Posterior cingulate gyrus (tissue), 11 donors: ENCODE results near the gene C3orf20.
A peak's percentile ranks its signal among the peaks of the same experiment; 100 is the strongest.
"Not testable (repeated sequence)": the region's sequence is repeated elsewhere in the genome, so short reads cannot be mapped to it uniquely, and the experiment has no call there.

Experiments
- DNase-seq, 10 donors: peaks; one replicate each; pipeline versions ENCODE4 v3.0.0 to v3.0.0-alpha.2; 2020 to 2021; ENCODE audit warnings: mixed read lengths in 3 of 10
- intact Hi-C: fragments of 100-400 bp; cut with DNase I; formaldehyde crosslinking; loops from one replicate; pipeline ENCODE4 v1.15.1; 2023

Gene C3orf20

GRCh38 chr3:14647976-14648955, 26.7 kb upstream of the C3orf20 start:
- no peak for DNase-seq
- intact Hi-C loops: no loop called here

GRCh38 chr3:14649466-14649865, 25.5 kb upstream of the C3orf20 start:
- intact Hi-C loops: no loop called here
- no peak for DNase-seq

GRCh38 chr3:14650193-14650592, 24.7 kb upstream of the C3orf20 start:
- intact Hi-C loops: loop anchor here (5.0 kb wide), 1 partner anchor 447 kb away; the partner anchor contains the start of gene RBSN
- DNase-seq: no peak

- DNase-seq: peak; percentile 86 to 99 (median 93)
- intact Hi-C loops: loop anchor here (5.0 kb wide), 1 partner anchor 446 kb away; the partner anchor contains the start of gene RBSN
Observed at GRCh38 chr3:14651440-14652251, 23.3 kb upstream of the C3orf20 start, which contains the start of gene CCDC174. Gene CCDC174 (plus strand): TSS chr3:14651762. CDS start chr3:14651837, 75 bp downstream.

- intact Hi-C loops: loop anchor here (5.0 kb wide), 1 partner anchor 445 kb away; the partner anchor contains the start of gene RBSN
- not testable (repeated sequence) for DNase-seq
Observed at GRCh38 chr3:14652360-14652907, 22.5 kb upstream of the C3orf20 start.

GRCh38 chr3:14657579-14657978, 17.4 kb upstream of the C3orf20 start:
- no peak for DNase-seq
- intact Hi-C loops: no loop called here

- intact Hi-C loops: no loop called here
- no peak for DNase-seq
Observed at GRCh38 chr3:14658978-14659377, 16.0 kb upstream of the C3orf20 start.

- intact Hi-C loops: no loop called here
- no peak for DNase-seq
Observed at GRCh38 chr3:14660942-14661341, 14.0 kb upstream of the C3orf20 start.

GRCh38 chr3:14663396-14664135, 11.4 kb upstream of the C3orf20 start:
- intact Hi-C loops: no loop called here
- no peak for DNase-seq

- DNase-seq: no peak
- intact Hi-C loops: no loop called here
Observed at GRCh38 chr3:14664170-14664569, 10.8 kb upstream of the C3orf20 start.

GRCh38 chr3:14672588-14672987, 2.4 kb upstream of the C3orf20 start:
- DNase-seq: no peak
- intact Hi-C loops: no loop called here

GRCh38 chr3:14676881-14677280, 1.9 kb downstream of the C3orf20 start:
- no peak for DNase-seq
- intact Hi-C loops: no loop called here

GRCh38 chr3:14678015-14678503, 3.1 kb downstream of the C3orf20 start:
- intact Hi-C loops: no loop called here

GRCh38 chr3:14680115-14680514, 5.2 kb downstream of the C3orf20 start:
- intact Hi-C loops: no loop called here
- DNase-seq: no peak

More at GRCh38 chr3:14678015-14678503, 3.1 kb downstream of the C3orf20 start:
- DNase-seq: no peak

GRCh38 chr3:14680716-14681115, 5.8 kb downstream of the C3orf20 start:
- intact Hi-C loops: no loop called here
- DNase-seq: peak in 1 of 10 donors; percentile 30

- intact Hi-C loops: no loop called here
- no peak for DNase-seq
Observed at GRCh38 chr3:14684447-14684846, 9.5 kb downstream of the C3orf20 start.

GRCh38 chr3:14685179-14685578, 10.2 kb downstream of the C3orf20 start:
- no peak for DNase-seq
- intact Hi-C loops: no loop called here

- intact Hi-C loops: no loop called here
- no peak for DNase-seq
Observed at GRCh38 chr3:14687360-14687759, 12.4 kb downstream of the C3orf20 start.

- no peak for DNase-seq
- intact Hi-C loops: no loop called here
Observed at GRCh38 chr3:14688525-14688924, 13.6 kb downstream of the C3orf20 start.
